ENCODE measurements around the gene IFT27. TPM values are rescaled to one million over a fixed set of nuclear protein-coding genes. Genes with fewer than 3 reads are reported as not detected.

IFT27 gene
- polyA plus RNA-seq, 1 donor (not counting 4 experiments of a cell fraction or from before 2014, with no cell fraction given), result 18.5 TPM

DNA sequence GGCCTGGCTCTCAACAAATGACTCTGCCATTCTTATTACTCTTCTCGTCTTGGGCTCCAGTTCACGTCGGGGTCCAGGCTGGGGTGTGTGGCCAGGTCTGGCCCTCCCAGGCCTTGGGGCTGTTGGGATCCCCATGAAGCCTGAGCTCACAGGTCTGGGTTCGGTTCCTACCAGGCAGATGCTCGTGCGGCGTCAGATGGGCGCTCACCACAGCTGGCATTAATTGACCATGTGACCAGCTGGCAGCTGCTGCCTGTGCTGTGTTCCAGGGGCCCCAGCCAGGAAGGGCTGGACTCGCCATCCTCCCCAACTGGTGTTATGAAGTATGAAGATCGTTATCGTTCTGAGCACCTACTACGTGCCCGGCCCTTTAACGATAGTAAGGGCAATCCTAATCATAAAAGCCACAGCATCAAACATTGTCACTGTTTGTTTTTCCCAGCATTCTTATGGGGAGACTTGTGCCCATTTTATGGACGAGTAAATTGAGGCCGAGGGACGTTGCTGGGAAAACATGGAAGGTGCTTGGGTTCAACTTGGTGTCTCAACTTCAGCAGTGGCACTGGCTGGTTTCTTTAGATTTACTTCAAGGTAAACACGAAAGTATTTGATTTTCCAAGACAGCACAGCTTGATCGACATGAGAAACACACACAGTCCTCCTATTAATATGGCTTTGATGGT, 45.6 kb downstream of the IFT27 start:
- H3K9me3 ChIP-seq (ENCODE audit: control insufficient read depth, low read depth, low read length), result no peaks in the 10 kb centered on the region
- TF ChIP-seq EZH2 (IDR thresholded peaks at IDR 0.05; ENCODE audit: low read length), result no peak
- TF ChIP-seq, protein P1, sequence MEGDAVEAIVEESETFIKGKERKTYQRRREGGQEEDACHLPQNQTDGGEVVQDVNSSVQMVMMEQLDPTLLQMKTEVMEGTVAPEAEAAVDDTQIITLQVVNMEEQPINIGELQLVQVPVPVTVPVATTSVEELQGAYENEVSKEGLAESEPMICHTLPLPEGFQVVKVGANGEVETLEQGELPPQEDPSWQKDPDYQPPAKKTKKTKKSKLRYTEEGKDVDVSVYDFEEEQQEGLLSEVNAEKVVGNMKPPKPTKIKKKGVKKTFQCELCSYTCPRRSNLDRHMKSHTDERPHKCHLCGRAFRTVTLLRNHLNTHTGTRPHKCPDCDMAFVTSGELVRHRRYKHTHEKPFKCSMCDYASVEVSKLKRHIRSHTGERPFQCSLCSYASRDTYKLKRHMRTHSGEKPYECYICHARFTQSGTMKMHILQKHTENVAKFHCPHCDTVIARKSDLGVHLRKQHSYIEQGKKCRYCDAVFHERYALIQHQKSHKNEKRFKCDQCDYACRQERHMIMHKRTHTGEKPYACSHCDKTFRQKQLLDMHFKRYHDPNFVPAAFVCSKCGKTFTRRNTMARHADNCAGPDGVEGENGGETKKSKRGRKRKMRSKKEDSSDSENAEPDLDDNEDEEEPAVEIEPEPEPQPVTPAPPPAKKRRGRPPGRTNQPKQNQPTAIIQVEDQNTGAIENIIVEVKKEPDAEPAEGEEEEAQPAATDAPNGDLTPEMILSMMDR (optimal IDR thresholded peaks at IDR 0.05 in 1 of 3, IDR thresholded peaks at IDR 0.05 in 1 of 3, conservative IDR thresholded peaks at IDR 0.05 in 1 of 3; ENCODE audit: extremely low read depth in 1 of 3, insufficient read depth in 2 of 3, low read length in 3 of 3), result no peak
- dilution Hi-C loops (cut with MboI; ENCODE audit: extremely low pct_ligation_motif_present, low sequenced_read_pairs), result no loop called here
- no peak for FAIRE-seq
- no peak for DNase-seq (ENCODE audit: low read depth, low spot score)
- H3K4me2 ChIP-seq (ENCODE audit: control insufficient read depth, extremely low read depth, insufficient read depth, low read depth, low read length), result no peak overlapping the region
- no peak overlapping the region for H2AFZ ChIP-seq (ENCODE audit: control insufficient read depth, low read length)
- peaks cover 22% of the 10 kb centered on the region for H3K27me3 ChIP-seq (ENCODE audit: control insufficient read depth, extremely low read depth, insufficient read depth, low read length)
- no peaks in the 10 kb centered on the region for H3K4me1 ChIP-seq (ENCODE audit: control insufficient read depth, extremely low read depth, insufficient read depth, low read length)
- no peak overlapping the region for H3K4me3 ChIP-seq (ENCODE audit: control insufficient read depth in 2 of 3, extremely low read depth in 1 of 3, insufficient read depth in 2 of 3, low read depth in 1 of 3, low read length in 3 of 3)
- H3K9me1 ChIP-seq (ENCODE audit: control insufficient read depth, extremely low read depth, insufficient read depth, low read length), result no peaks in the 10 kb centered on the region
- H3K79me2 ChIP-seq (ENCODE audit: control insufficient read depth, insufficient read depth, low read length), result no peaks in the 10 kb centered on the region
- no peaks in the 10 kb centered on the region for H3K36me3 ChIP-seq (ENCODE audit: control insufficient read depth in 2 of 2, extremely low read depth in 1 of 2, insufficient read depth in 2 of 2, low read length in 2 of 2)
- H4K20me1 ChIP-seq (ENCODE audit: control insufficient read depth, extremely low read depth, insufficient read depth, low read length), result peaks cover 2% of the 10 kb centered on the region
- no peak overlapping the region for H3K27ac ChIP-seq (ENCODE audit: control insufficient read depth, insufficient read depth, low read length)
- H3K9ac ChIP-seq (ENCODE audit: control insufficient read depth, extremely low read depth, insufficient read depth, low read length), result no peak overlapping the region

DNA sequence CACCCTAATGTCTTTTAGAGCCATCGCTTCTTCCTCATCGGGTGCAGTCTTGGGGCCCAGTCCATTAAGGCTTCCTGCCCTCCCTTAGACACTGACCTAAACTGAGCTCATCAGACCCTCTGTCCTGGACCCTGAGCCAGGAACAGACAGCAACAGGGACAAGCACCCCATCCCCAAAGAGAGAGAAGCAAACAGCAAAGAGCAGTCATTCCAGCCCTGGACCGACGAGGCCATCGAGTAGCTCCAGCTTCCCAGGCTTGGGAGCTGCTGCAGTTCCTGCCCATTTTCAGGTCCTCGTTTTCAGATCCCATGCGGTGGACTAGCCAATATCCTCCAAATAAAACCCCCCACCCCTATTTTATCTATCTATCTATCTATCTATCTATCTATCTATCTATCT, 46.6 kb downstream of the IFT27 start:
- FAIRE-seq (no peak), DNase-seq (ENCODE audit: low read depth, low spot score) (no peak)
- Histone ChIP-seq H4K20me1 (ENCODE audit: control insufficient read depth, extremely low read depth, insufficient read depth, low read length) (peaks cover 2% of the 10 kb centered on the region), H3K9ac (ENCODE audit: control insufficient read depth, extremely low read depth, insufficient read depth, low read length) (no peak overlapping the region), H3K79me2 (ENCODE audit: control insufficient read depth, insufficient read depth, low read length) (no peaks in the 10 kb centered on the region), H3K4me1 (ENCODE audit: control insufficient read depth, extremely low read depth, insufficient read depth, low read length) (no peaks in the 10 kb centered on the region), H3K4me3 (ENCODE audit: control insufficient read depth in 2 of 3, extremely low read depth in 1 of 3, insufficient read depth in 2 of 3, low read depth in 1 of 3, low read length in 3 of 3) (no peak overlapping the region), H3K9me1 (ENCODE audit: control insufficient read depth, extremely low read depth, insufficient read depth, low read length) (no peaks in the 10 kb centered on the region), H3K27me3 (ENCODE audit: control insufficient read depth, extremely low read depth, insufficient read depth, low read length) (peaks cover 19% of the 10 kb centered on the region), H3K36me3 (ENCODE audit: control insufficient read depth in 2 of 2, extremely low read depth in 1 of 2, insufficient read depth in 2 of 2, low read length in 2 of 2) (no peaks in the 10 kb centered on the region), H3K27ac (ENCODE audit: control insufficient read depth, insufficient read depth, low read length) (no peak overlapping the region), H3K9me3 (ENCODE audit: control insufficient read depth, low read depth, low read length) (no peaks in the 10 kb centered on the region), H2AFZ (ENCODE audit: control insufficient read depth, low read length) (no peak overlapping the region), H3K4me2 (ENCODE audit: control insufficient read depth, extremely low read depth, insufficient read depth, low read depth, low read length) (no peak overlapping the region)
- dilution Hi-C loops (cut with MboI; ENCODE audit: extremely low pct_ligation_motif_present, low sequenced_read_pairs), result no loop called here
- TF ChIP-seq EZH2 (IDR thresholded peaks at IDR 0.05; ENCODE audit: low read length), result no peak
- TF ChIP-seq, protein P1 (optimal IDR thresholded peaks at IDR 0.05 in 1 of 3, IDR thresholded peaks at IDR 0.05 in 1 of 3, conservative IDR thresholded peaks at IDR 0.05 in 1 of 3; ENCODE audit: extremely low read depth in 1 of 3, insufficient read depth in 2 of 3, low read length in 3 of 3), result no peak
